Caco-2 (cell line): ENCODE data around the gene RABL6. TPM values are rescaled to one million over a fixed set of nuclear protein-coding genes. Genes with fewer than 3 reads are reported as not detected.

Source experiments
- BruUV-seq: library from RNA; stranded (reverse); fragments of 400-500 nt; replicated peaks from 2 replicates; lab custom pipeline; 2021; lab: Mats Ljungman, UMichigan
- CTCF ChIA-PET: fragments of 300-600 bp; sonication (Branson Sonifier 250); formaldehyde crosslinking; loops from one replicate; lab custom pipeline; 2022; ENCODE audit warnings: antibody characterized with exemption; lab: Charles Lee
- POLR2A ChIA-PET: fragments of 300-600 bp; sonication (Branson Sonifier 250); formaldehyde crosslinking; loops from one replicate; lab custom pipeline; 2022; ENCODE audit warnings: antibody characterized with exemption; lab: Charles Lee
- DNase-seq, 2 experiments: peaks; one replicate each; pipeline versions ENCODE4 v3.0.0 to v3.0.0-alpha.2; 2020 to 2022
- H3K27me3 ChIP-seq: replicated peaks from 2 replicates; pipeline ENCODE4 v1.6.0; 2011; ENCODE audit warnings: low read length; ENCODE audit not compliant: control insufficient read depth, insufficient read depth
- H3K36me3 ChIP-seq: 2 replicates; pipeline ENCODE4 v1.5.1; 2011; ENCODE audit warnings: low read length; ENCODE audit not compliant: control insufficient read depth, insufficient read depth
- H3K4me1 ChIP-seq: fragments of 250-450 bp; sonication (Bioruptor Pico); 2 replicates; pipeline ENCODE4 v1.5.1; 2020; ENCODE audit warnings: mild to moderate bottlenecking
- H3K4me3 ChIP-seq: 2 replicates; pipeline ENCODE4 v1.5.1; 2011; ENCODE audit warnings: low read depth, mild to moderate bottlenecking, control low read depth, low read length
- H3K9me3 ChIP-seq: fragments of 250-450 bp; sonication (Bioruptor Pico); 2 replicates; pipeline ENCODE4 v1.5.1; 2020; ENCODE audit warnings: mild to moderate bottlenecking, moderate library complexity
- H3K27ac Mint-ChIP-seq: one replicate; pipeline ENCODE4 v1.8.0; 2022; ENCODE audit warnings: mixed read lengths; ENCODE audit not compliant: unreplicated experiment
- H3K27me3 Mint-ChIP-seq: one replicate; pipeline ENCODE4 v1.8.0; 2022; ENCODE audit warnings: mixed read lengths; ENCODE audit not compliant: insufficient read depth, unreplicated experiment
- H3K36me3 Mint-ChIP-seq: one replicate; pipeline ENCODE4 v1.8.0; 2022; ENCODE audit warnings: mild to moderate bottlenecking, mixed read lengths; ENCODE audit not compliant: insufficient read depth, unreplicated experiment
- H3K4me1 Mint-ChIP-seq: one replicate; pipeline ENCODE4 v1.8.0; 2022; ENCODE audit warnings: low read depth, mixed read lengths; ENCODE audit not compliant: unreplicated experiment
- H3K4me3 Mint-ChIP-seq: one replicate; pipeline ENCODE4 v1.8.0; 2022; ENCODE audit warnings: mild to moderate bottlenecking, moderate library complexity, mixed read lengths; ENCODE audit not compliant: unreplicated experiment
- H3K9me3 Mint-ChIP-seq: one replicate; pipeline ENCODE4 v1.8.0; 2022; ENCODE audit warnings: mixed read lengths; ENCODE audit not compliant: unreplicated experiment
- CTCF ChIP-seq, 2 experiments: fragments of 200-600 bp in 1 of 2; IDR thresholded peaks; 1 replicate in 1 of 2; 2 replicates in 1 of 2; pipeline versions ENCODE4 v1.5.1 to v1.8.0; 2011 to 2022; ENCODE audit warnings: antibody characterized with exemption in 1 of 2, control low read depth in 1 of 2, inconsistent platforms in 1 of 2, low read depth in 1 of 2, low read length in 1 of 2, mild to moderate bottlenecking in 1 of 2, moderate library complexity in 1 of 2; ENCODE audit not compliant: insufficient read depth in 1 of 2, severe bottlenecking in 1 of 2, unreplicated experiment in 1 of 2
- intact Hi-C: fragments of 100-400 bp; cut with micrococcal nuclease; formaldehyde crosslinking; loops from one replicate; pipeline ENCODE4 v1.10.0; 2022; ENCODE audit not compliant: unreplicated experiment
- total RNA-seq: library from RNA; stranded (reverse); gene quantifications from 2 replicates; pipeline ENCODE4 v1.2.3, GENCODE V29; 2022

The RABL6 gene
- total RNA-seq, 1 experiment from 2014 or later: 138 TPM

- Mint-ChIP-seq H3K36me3 (peaks cover 80% of the 10 kb centered on the region), H3K27ac (no peak overlapping the region)
- DNase-seq: peak in 1 of 2 experiments; percentile 43
Measured at GRCh38 chr9:136856079-136856476, 48.3 kb downstream of the RABL6 start.

GRCh38 chr9:136856541-136857141 lies 48.9 kb downstream of the RABL6 start:
- Histone ChIP-seq H3K4me3 (no peak overlapping the region), H3K9me3 (no peaks in the 10 kb centered on the region), H3K4me1 (peaks cover 10% of the 10 kb centered on the region), H3K27me3 (no peaks in the 10 kb centered on the region), H3K36me3 (0 out of 2 replicates have a peak, but pooled peaks cover 1% of the 10 kb centered on the region)
- H3K27ac Mint-ChIP-seq: no peak overlapping the region
- H3K4me1 Mint-ChIP-seq: no peaks in the 10 kb centered on the region
- POLR2A ChIA-PET: no interaction called here
- DNase-seq: peak in 1 of 2 experiments; percentile 38
- H3K36me3 Mint-ChIP-seq: peaks cover 80% of the 10 kb centered on the region
- no peaks in the 10 kb centered on the region for H3K27me3 Mint-ChIP-seq
- no peak for TF ChIP-seq CTCF (IDR thresholded peaks at IDR 0.05; ENCODE audit: insufficient read depth in 1 of 2, low read depth in 1 of 2, low read length in 1 of 2, severe bottlenecking in 1 of 2, unreplicated experiment in 1 of 2)
- BruUV-seq: no TSS peak
- no peak overlapping the region for H3K4me3 Mint-ChIP-seq
- intact Hi-C loops: no loop called here
- H3K9me3 Mint-ChIP-seq: no peaks in the 10 kb centered on the region
- CTCF ChIA-PET: no interaction called here

More at GRCh38 chr9:136856079-136856476, 48.3 kb downstream of the RABL6 start:
- no peak for TF ChIP-seq CTCF (IDR thresholded peaks at IDR 0.05; ENCODE audit: insufficient read depth in 1 of 2, low read depth in 1 of 2, low read length in 1 of 2, severe bottlenecking in 1 of 2, unreplicated experiment in 1 of 2)
- H3K4me3 ChIP-seq: no peak overlapping the region
- BruUV-seq: no TSS peak
- no peaks in the 10 kb centered on the region for H3K27me3 ChIP-seq
- no peaks in the 10 kb centered on the region for H3K9me3 ChIP-seq
- Mint-ChIP-seq H3K4me3 (no peak overlapping the region), H3K9me3 (no peaks in the 10 kb centered on the region), H3K4me1 (no peaks in the 10 kb centered on the region), H3K27me3 (no peaks in the 10 kb centered on the region)
- ChIA-PET POLR2A (no interaction called here), CTCF (no interaction called here)
- peaks cover 2% of the 10 kb centered on the region; the same call in 1 of the 2 replicates for H3K36me3 ChIP-seq
- peaks cover 10% of the 10 kb centered on the region for H3K4me1 ChIP-seq
- intact Hi-C loops: no loop called here

GRCh38 chr9:136857166-136857565 lies 49.4 kb downstream of the RABL6 start:
- Mint-ChIP-seq H3K9me3 (no peaks in the 10 kb centered on the region), H3K27me3 (no peaks in the 10 kb centered on the region), H3K27ac (peak overlapping the region; percentile 16), H3K4me1 (no peaks in the 10 kb centered on the region), H3K36me3 (peaks cover 82% of the 10 kb centered on the region), H3K4me3 (no peak overlapping the region)
- POLR2A ChIA-PET: no interaction called here
- no peak for DNase-seq
- H3K9me3 ChIP-seq: no peaks in the 10 kb centered on the region
- no peaks in the 10 kb centered on the region for H3K27me3 ChIP-seq
- intact Hi-C loops: no loop called here
- no peak overlapping the region for H3K4me3 ChIP-seq
- CTCF ChIA-PET: no interaction called here
- BruUV-seq: no TSS peak
- 0 out of 2 replicates have a peak, but pooled peaks cover 1% of the 10 kb centered on the region for H3K36me3 ChIP-seq
- peaks cover 10% of the 10 kb centered on the region for H3K4me1 ChIP-seq
- TF ChIP-seq CTCF (IDR thresholded peaks at IDR 0.05; ENCODE audit: insufficient read depth in 1 of 2, low read depth in 1 of 2, low read length in 1 of 2, severe bottlenecking in 1 of 2, unreplicated experiment in 1 of 2): no peak
